Measurements from ENCODE around the gene ZNF784. TPM values are rescaled to one million over a fixed set of nuclear protein-coding genes. Genes with fewer than 3 reads are reported as not detected.

The ZNF784 gene
- total and polyA plus RNA-seq, 2 experiments from 2014 or later = 1.3 to 3.0 TPM

DNA sequence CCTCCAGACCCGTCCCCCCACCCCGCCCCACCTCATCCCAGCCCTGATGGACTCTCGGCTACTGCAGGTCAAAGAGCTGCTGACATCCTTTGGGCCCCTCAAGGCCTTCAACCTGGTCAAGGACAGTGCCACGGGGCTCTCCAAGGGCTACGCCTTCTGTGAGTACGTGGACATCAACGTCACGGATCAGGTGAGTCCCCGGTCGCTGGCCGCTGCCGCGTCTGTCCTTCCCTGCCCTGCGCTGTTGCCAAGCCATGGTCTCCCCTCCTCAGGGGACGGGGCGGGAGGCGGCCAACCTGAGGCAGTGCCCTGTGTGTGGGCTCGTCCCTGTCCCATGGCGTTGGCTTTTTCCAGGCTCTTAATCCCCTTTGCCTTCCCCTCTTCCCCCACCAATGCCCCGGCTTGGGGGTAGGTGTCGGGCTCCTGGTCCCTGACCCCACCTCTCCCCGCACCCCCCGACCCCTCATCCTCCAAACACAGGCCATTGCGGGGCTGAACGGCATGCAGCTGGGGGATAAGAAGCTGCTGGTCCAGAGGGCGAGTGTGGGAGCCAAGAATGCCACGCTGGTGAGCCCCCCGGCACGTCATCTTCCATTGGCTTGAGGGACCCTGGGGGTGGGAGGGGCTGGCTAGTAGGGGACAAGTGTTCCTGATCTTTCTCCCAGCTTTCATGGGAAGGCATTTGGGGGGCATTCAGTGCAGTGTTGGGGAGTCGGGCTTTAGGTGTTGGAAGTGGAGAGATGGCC is 44.4 kb upstream of the ZNF784 start:
- Histone ChIP-seq H3K79me2 (ENCODE audit: insufficient read depth) (peaks cover 97% of the 10 kb centered on the region), H3K9ac (no peak overlapping the region), H3K4me3 (no peak overlapping the region), H3K27me3 (replicated peaks; ENCODE audit: insufficient read depth) (no peaks in the 10 kb centered on the region), H3K4me1 (ENCODE audit: insufficient read depth) (peaks cover 10% of the 10 kb centered on the region; the same call in 1 of the 2 replicates), H2AFZ (no peak overlapping the region), H3K9me3 (ENCODE audit: low read depth) (no peaks in the 10 kb centered on the region), H3F3A (ENCODE audit: insufficient read depth) (peaks cover 29% of the 10 kb centered on the region), H3K27ac (no peak overlapping the region), H4K20me1 (ENCODE audit: insufficient read depth) (peaks cover 8% of the 10 kb centered on the region; the same call in 1 of the 2 replicates), H3K9me2 (ENCODE audit: insufficient read depth) (no peaks in the 10 kb centered on the region), H3K36me3 (ENCODE audit: low read depth) (no peaks in the 10 kb centered on the region; the same call in 1 of the 2 replicates), H3K4me2 (ENCODE audit: unreplicated experiment) (no peak overlapping the region)
- no peak for DNase-seq
- TF ChIP-seq EZH2phosphoT487 (IDR thresholded peaks at IDR 0.05; ENCODE audit: insufficient read depth, low read depth) = no peak
- TF ChIP-seq EZH2 (IDR thresholded peaks at IDR 0.05; ENCODE audit: insufficient read depth, poor library complexity, severe bottlenecking) = no peak
- 85 to 90% methylated on average over 24 to 30 of the region's 30 CpGs for WGBS, 2 experiments (ENCODE audit: low coverage in 1 of 2, low lambda C conversion rate in 2 of 2, missing lambda C conversion rate in 2 of 2)
- in situ Hi-C loops (cut with MboI) = loop anchor here (25.0 kb wide), 1 partner anchor 1206 kb away; the partner anchor contains the start of genes CDC42EP5 and LENG9

DNA sequence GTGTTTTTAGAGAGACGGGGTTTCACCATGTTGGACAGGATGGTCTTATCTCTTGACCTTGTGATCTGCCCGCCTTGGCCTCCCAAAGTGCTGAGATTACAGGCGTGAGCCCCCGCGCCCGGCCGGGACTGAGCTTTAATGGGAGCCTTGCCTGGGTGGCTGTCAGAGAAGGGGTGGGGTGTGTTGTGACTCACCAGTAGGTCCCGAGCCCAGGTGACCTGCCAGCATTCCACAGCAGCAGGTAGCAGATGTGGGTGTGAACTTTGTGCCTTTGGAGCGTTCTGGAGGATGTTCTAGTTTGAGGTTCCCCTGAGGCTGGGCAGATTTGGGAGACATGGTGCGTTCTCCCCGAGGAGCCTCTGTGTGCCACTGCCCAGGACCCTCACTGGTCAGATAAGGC is 43.6 kb upstream of the ZNF784 start:
- DNase-seq = no peak
- H3F3A ChIP-seq (ENCODE audit: insufficient read depth) = peaks cover 21% of the 10 kb centered on the region
- in situ Hi-C loops (cut with MboI) = loop anchor here (25.0 kb wide), 1 partner anchor 1206 kb away; the partner anchor contains the start of genes CDC42EP5 and LENG9
- no peak overlapping the region for H2AFZ ChIP-seq
- peaks cover 97% of the 10 kb centered on the region for H3K79me2 ChIP-seq (ENCODE audit: insufficient read depth)
- no peak overlapping the region for H3K4me2 ChIP-seq (ENCODE audit: unreplicated experiment)
- peaks cover 10% of the 10 kb centered on the region; the same call in 1 of the 2 replicates for H3K4me1 ChIP-seq (ENCODE audit: insufficient read depth)
- H3K27ac ChIP-seq = no peak overlapping the region
- TF ChIP-seq EZH2 (IDR thresholded peaks at IDR 0.05; ENCODE audit: insufficient read depth, poor library complexity, severe bottlenecking) = no peak
- no peak for TF ChIP-seq EZH2phosphoT487 (IDR thresholded peaks at IDR 0.05; ENCODE audit: insufficient read depth, low read depth)
- WGBS, 2 experiments (ENCODE audit: low coverage in 1 of 2, low lambda C conversion rate in 2 of 2, missing lambda C conversion rate in 2 of 2) = 71 to 76% methylated on average over 11 of the region's 11 CpGs
- no peaks in the 10 kb centered on the region for H3K9me3 ChIP-seq (ENCODE audit: low read depth)
- no peak overlapping the region for H3K4me3 ChIP-seq
- H3K9me2 ChIP-seq (ENCODE audit: insufficient read depth) = no peaks in the 10 kb centered on the region
- peaks cover 8% of the 10 kb centered on the region; the same call in 1 of the 2 replicates for H4K20me1 ChIP-seq (ENCODE audit: insufficient read depth)
- no peak overlapping the region for H3K9ac ChIP-seq
- H3K36me3 ChIP-seq (ENCODE audit: low read depth) = peaks cover 8% of the 10 kb centered on the region; the same call in 1 of the 2 replicates
- no peaks in the 10 kb centered on the region for H3K27me3 ChIP-seq (replicated peaks; ENCODE audit: insufficient read depth)

DNA sequence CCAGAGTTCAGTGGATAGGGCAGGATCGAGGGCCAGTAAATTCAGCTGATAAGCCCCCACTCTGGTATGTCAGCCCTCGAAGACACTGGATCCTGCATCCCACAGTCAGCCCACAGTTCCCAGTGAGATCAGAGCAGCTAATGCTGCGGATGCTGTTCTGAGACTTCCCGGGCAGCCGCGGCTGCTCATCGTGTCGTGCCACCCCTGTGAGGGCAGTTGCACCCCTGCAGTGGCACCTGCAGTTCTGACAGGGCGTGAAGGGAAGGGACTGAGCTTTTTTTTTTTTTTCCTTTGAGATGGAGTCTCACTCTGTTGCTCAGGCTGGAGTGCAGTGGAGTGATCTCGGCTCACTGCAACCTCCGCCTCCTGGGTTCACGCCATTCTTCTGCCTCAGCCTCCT is 43.1 kb upstream of the ZNF784 start:
- in situ Hi-C loops (cut with MboI) = loop anchor here (25.0 kb wide), 1 partner anchor 1205 kb away; the partner anchor contains the start of genes CDC42EP5 and LENG9
- Histone ChIP-seq H3F3A (ENCODE audit: insufficient read depth) (peaks cover 17% of the 10 kb centered on the region), H3K4me1 (ENCODE audit: insufficient read depth) (peaks cover 8% of the 10 kb centered on the region; the same call in 1 of the 2 replicates), H3K9me2 (ENCODE audit: insufficient read depth) (no peaks in the 10 kb centered on the region), H3K27ac (no peak overlapping the region), H3K9me3 (ENCODE audit: low read depth) (no peaks in the 10 kb centered on the region), H3K4me3 (no peak overlapping the region), H2AFZ (no peak overlapping the region), H3K36me3 (ENCODE audit: low read depth) (peaks cover 13% of the 10 kb centered on the region; the same call in 1 of the 2 replicates), H3K27me3 (replicated peaks; ENCODE audit: insufficient read depth) (no peaks in the 10 kb centered on the region), H3K79me2 (ENCODE audit: insufficient read depth) (peaks cover 97% of the 10 kb centered on the region), H3K9ac (no peak overlapping the region), H4K20me1 (ENCODE audit: insufficient read depth) (peaks cover 8% of the 10 kb centered on the region; the same call in 1 of the 2 replicates), H3K4me2 (ENCODE audit: unreplicated experiment) (no peak overlapping the region)
- TF ChIP-seq EZH2 (IDR thresholded peaks at IDR 0.05; ENCODE audit: insufficient read depth, poor library complexity, severe bottlenecking) (no peak), EZH2phosphoT487 (IDR thresholded peaks at IDR 0.05; ENCODE audit: insufficient read depth, low read depth) (no peak)
- 94 to 96% methylated on average over 12 of the region's 12 CpGs for WGBS, 2 experiments (ENCODE audit: low coverage in 1 of 2, low lambda C conversion rate in 2 of 2, missing lambda C conversion rate in 2 of 2)
- DNase-seq = no peak

DNA sequence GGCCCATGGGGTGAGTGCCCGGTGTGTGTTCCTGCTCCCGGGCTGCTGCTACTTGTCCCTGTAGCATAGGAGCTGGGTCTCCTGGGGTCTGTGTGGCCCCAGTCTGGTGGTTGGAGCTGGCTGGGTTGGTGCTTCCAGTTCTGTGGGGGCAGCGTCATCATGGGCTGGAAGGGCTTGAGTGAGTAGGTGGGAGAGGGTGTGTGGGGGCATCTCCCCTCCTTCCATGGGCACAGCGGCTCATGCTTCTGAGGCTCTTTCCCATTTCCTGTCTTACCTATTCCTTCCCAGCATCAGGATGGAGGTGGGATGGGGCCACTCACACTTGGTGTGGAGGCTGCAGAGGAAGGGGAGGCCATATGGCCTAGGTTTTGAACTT is 42.6 kb upstream of the ZNF784 start:
- Histone ChIP-seq H3F3A (ENCODE audit: insufficient read depth) (peaks cover 11% of the 10 kb centered on the region), H3K9ac (no peak overlapping the region), H3K4me1 (ENCODE audit: insufficient read depth) (peaks cover 2% of the 10 kb centered on the region; the same call in 1 of the 2 replicates), H3K9me3 (ENCODE audit: low read depth) (no peaks in the 10 kb centered on the region), H3K27ac (no peak overlapping the region), H3K79me2 (ENCODE audit: insufficient read depth) (peaks cover 97% of the 10 kb centered on the region), H3K4me3 (no peak overlapping the region), H4K20me1 (ENCODE audit: insufficient read depth) (peaks cover 7% of the 10 kb centered on the region; the same call in 1 of the 2 replicates), H2AFZ (no peak overlapping the region), H3K9me2 (ENCODE audit: insufficient read depth) (no peaks in the 10 kb centered on the region), H3K4me2 (ENCODE audit: unreplicated experiment) (no peak overlapping the region), H3K36me3 (ENCODE audit: low read depth) (peaks cover 15% of the 10 kb centered on the region; the same call in 1 of the 2 replicates), H3K27me3 (replicated peaks; ENCODE audit: insufficient read depth) (no peaks in the 10 kb centered on the region)
- DNase-seq = no peak
- in situ Hi-C loops (cut with MboI) = loop anchor here (25.0 kb wide), 1 partner anchor 1205 kb away; the partner anchor contains the start of genes CDC42EP5 and LENG9
- WGBS, 2 experiments (ENCODE audit: low coverage in 1 of 2, low lambda C conversion rate in 2 of 2, missing lambda C conversion rate in 2 of 2) = 91 to 94% methylated on average over 4 of the region's 4 CpGs
- no peak for TF ChIP-seq EZH2phosphoT487 (IDR thresholded peaks at IDR 0.05; ENCODE audit: insufficient read depth, low read depth)
- TF ChIP-seq EZH2 (IDR thresholded peaks at IDR 0.05; ENCODE audit: insufficient read depth, poor library complexity, severe bottlenecking) = no peak
